Activated CD8-positive, alpha-beta T cell treated with anti-CD3 and anti-CD28 coated beads, Interleukin-2, amount 10 ng/mL, durations not matched to agents 7 days and 5 days (primary cell): ENCODE data around the gene TPTE2. TPM values are rescaled to one million over a fixed set of nuclear protein-coding genes. Genes with fewer than 3 reads are reported as not detected.
A peak's percentile ranks its signal among the peaks of the same experiment; 100 is the strongest.
"Not testable (repeated sequence)": the region's sequence is repeated elsewhere in the genome, so short reads cannot be mapped to it uniquely, and the experiment has no call there.

Experiments used
- ATAC-seq: fragments of 150-1000 bp; cut with Tn5 transposase; one replicate; pipeline ENCODE4 v1.10.0; 2021; ENCODE audit warnings: moderate library complexity
- CTCF ChIA-PET: fragments of 350-600 bp; sonication (Branson Sonifier 250); formaldehyde crosslinking; loops from one replicate; lab custom pipeline; 2021; ENCODE audit warnings: antibody characterized with exemption; lab: Charles Lee
- POLR2A ChIA-PET: fragments of 350-600 bp; sonication (Branson Sonifier 250); formaldehyde crosslinking; loops from one replicate; lab custom pipeline; 2021; ENCODE audit warnings: antibody characterized with exemption; lab: Charles Lee
- DNase-seq: peaks from one replicate; pipeline ENCODE4 v3.0.0-alpha.2; 2020
- H3K27ac Mint-ChIP-seq: one replicate; pipeline ENCODE4 v1.8.0; 2021; ENCODE audit warnings: mild to moderate bottlenecking, mixed read lengths
- H3K27me3 Mint-ChIP-seq: one replicate; pipeline ENCODE4 v1.8.0; 2021; ENCODE audit warnings: low read depth, mixed read lengths
- H3K36me3 Mint-ChIP-seq: one replicate; pipeline ENCODE4 v1.8.0; 2021; ENCODE audit warnings: low read depth, mixed read lengths
- H3K4me1 Mint-ChIP-seq: one replicate; pipeline ENCODE4 v1.8.0; 2021; ENCODE audit warnings: low read depth, mixed read lengths
- H3K4me3 Mint-ChIP-seq: one replicate; pipeline ENCODE4 v1.8.0; 2021; ENCODE audit warnings: mild to moderate bottlenecking, mixed read lengths
- H3K9me3 Mint-ChIP-seq: one replicate; pipeline ENCODE4 v1.8.0; 2022; ENCODE audit warnings: mixed read lengths; ENCODE audit not compliant: insufficient read depth
- total RNA-seq, 2 experiments: library from RNA; stranded (reverse); gene quantifications; one replicate each; pipeline ENCODE4 v1.2.3, GENCODE V29; 2021

The TPTE2 gene
- total RNA-seq, 2 experiments from 2014 or later, result not detected

DNA sequence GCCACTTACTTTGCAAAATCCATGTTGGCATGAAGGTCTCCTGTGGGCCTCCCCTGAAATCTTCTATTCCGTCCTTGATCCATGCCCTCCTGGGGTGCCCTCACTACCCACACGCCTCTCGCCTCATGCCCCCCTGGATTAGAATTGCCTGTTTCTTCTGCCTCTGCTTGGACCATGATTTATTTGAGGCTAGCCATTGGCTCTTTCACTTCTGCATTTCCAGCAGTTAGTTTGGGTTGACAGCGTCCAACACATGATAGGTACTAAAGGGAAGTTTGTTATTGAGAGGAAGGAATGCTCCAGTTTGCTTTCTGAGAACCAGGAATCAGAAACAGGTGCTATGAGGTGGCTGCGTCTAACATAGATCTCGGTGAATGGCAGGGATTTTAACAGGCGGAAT lies 30.5 kb upstream of the TPTE2 start:
- DNase-seq (no peak), ATAC-seq (no peak)
- H3K27me3 Mint-ChIP-seq, result peaks cover 3% of the 10 kb centered on the region
- peaks cover 14% of the 10 kb centered on the region for H3K4me1 Mint-ChIP-seq
- no peaks in the 10 kb centered on the region for H3K9me3 Mint-ChIP-seq
- ChIA-PET POLR2A (no interaction called here), CTCF (no interaction called here)
- no peak overlapping the region for H3K4me3 Mint-ChIP-seq
- H3K36me3 Mint-ChIP-seq, result no peaks in the 10 kb centered on the region
- H3K27ac Mint-ChIP-seq, result no peak overlapping the region

DNA sequence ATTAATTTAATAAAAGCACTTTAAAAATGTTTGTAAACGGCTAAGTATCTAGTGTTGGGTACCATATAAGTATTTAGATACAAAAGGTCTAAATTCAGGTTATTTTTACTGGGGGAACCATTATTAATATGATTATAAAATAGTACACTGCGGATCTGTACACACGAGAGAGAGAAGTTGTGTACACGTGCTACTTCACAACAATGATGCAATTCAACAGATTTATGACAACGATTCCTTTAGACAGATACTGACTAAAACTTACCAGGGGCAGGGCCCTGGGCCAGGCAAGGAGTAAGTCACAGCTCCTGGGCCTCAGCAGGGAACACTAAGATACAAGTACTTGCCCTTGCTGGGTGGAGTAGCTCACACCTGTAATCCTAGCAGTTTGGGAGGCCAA lies 29.1 kb upstream of the TPTE2 start:
- H3K27ac Mint-ChIP-seq, result no peak overlapping the region
- CTCF ChIA-PET, result no interaction called here
- H3K4me1 Mint-ChIP-seq, result peaks cover 22% of the 10 kb centered on the region
- no peaks in the 10 kb centered on the region for H3K9me3 Mint-ChIP-seq
- peaks cover 2% of the 10 kb centered on the region for H3K36me3 Mint-ChIP-seq
- POLR2A ChIA-PET, result no interaction called here
- ATAC-seq (no peak), DNase-seq (no peak)
- H3K27me3 Mint-ChIP-seq, result no peaks in the 10 kb centered on the region
- H3K4me3 Mint-ChIP-seq, result no peak overlapping the region

DNA sequence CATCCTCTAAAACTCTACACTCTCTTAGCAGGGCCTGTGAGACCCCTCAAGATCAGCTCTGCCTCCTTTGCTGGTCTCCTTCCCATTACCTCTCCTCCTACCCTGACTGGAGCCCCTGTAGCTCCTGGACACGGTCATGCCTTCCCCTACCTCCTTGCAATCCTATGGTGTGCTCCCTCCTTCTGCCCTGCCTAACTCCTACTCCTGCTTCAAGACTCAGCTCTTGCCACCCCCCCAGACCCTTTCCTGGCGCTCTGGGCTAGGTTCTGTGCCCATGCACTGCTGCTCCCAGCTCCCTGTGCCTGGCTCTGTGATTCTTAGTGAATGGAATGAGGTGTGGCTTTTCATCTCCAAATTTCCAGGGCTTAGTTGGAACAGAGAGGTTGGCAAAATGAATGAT lies 28.0 kb upstream of the TPTE2 start:
- H3K36me3 Mint-ChIP-seq, result peaks cover 2% of the 10 kb centered on the region
- DNase-seq (no peak), ATAC-seq (no peak)
- ChIA-PET CTCF (no interaction called here), POLR2A (no interaction called here)
- H3K4me1 Mint-ChIP-seq, result peaks cover 22% of the 10 kb centered on the region
- no peak overlapping the region for H3K4me3 Mint-ChIP-seq
- no peak overlapping the region for H3K27ac Mint-ChIP-seq
- H3K27me3 Mint-ChIP-seq, result no peaks in the 10 kb centered on the region
- H3K9me3 Mint-ChIP-seq, result no peaks in the 10 kb centered on the region

DNA sequence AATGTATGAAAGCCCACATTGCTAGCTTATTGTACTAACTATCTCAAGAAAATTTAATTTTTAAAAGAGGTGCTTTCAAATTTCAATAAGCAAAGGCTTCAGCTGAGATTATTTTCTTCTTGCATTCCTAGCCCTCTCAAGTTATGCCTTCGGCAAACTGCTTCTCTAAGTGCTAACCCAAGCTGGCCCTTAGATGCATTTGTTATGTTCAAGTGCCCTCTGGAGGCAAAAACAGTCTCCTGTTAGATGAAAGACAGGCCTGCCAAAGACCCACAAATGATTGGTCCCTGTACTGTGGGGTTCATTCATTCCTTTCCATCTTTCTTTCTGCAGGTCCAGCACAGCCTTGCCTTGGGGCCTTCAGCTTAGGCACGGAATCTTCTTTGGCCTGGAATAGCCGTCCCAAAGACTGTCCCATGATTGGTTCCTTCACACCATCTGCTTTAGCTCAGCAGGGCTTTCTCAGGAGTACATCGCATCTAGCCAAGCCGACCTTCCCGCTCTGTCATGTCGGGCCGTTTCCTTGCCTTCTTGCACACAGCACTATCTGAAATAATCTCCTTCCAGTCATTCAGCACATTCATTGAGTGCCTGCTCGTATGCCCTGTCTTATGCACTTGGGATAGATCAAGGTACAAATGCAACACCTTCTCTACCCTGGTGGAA lies 26.4 kb upstream of the TPTE2 start:
- peaks cover 22% of the 10 kb centered on the region for H3K4me1 Mint-ChIP-seq
- peaks cover 8% of the 10 kb centered on the region for H3K27me3 Mint-ChIP-seq
- peak; percentile 59 for DNase-seq
- peak overlapping the region; percentile 76 for H3K4me3 Mint-ChIP-seq
- ChIA-PET CTCF (interaction anchor here (0.7 to 1.5 kb wide), 9 partner anchors 9 to 89 kb away, joined by 3 to 7 read pairs (median 4); no protein-coding TSS in a partner anchor), POLR2A (no interaction called here)
- peak; percentile 64 for ATAC-seq
- H3K9me3 Mint-ChIP-seq, result no peaks in the 10 kb centered on the region
- H3K36me3 Mint-ChIP-seq, result peaks cover 4% of the 10 kb centered on the region
- peak overlapping the region; percentile 93 for H3K27ac Mint-ChIP-seq

DNA sequence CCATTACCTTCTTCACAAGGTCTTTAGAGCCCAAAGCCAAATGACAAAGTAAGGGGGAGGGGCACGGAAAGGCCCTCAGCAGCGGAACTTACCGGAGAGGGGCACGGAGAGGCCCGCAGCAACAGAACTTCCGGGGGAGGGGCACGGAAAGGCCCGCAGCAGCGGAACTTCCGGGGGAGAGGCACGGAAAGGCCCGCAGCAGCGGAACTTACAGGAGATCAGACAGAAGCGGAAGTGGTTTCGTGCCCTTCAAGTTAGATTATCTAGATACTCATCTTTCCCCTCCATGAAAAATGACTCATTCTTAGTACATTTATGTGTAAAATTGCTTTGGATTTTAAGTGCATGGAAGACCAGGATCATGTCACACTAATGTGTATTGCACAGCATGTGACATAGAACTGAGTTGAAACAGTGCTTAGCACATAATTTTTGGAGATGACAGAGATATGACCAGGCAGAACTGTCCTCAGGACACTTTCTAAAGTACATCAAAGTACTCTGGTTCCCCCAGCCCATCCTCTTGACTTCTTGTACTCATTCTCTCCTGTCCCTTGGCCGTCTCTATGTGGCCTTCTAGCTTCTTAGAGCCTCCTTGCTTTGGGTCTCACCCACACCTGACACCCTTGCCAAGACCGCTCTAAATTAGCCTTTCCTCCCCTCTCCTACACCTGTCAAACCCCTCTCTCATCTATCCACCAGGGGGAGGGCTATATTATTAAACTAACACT lies 25.7 kb upstream of the TPTE2 start:
- no peaks in the 10 kb centered on the region for H3K9me3 Mint-ChIP-seq
- H3K27ac Mint-ChIP-seq, result peak overlapping the region; percentile 93
- DNase-seq, result peak; percentile 89
- ChIA-PET CTCF (interaction anchor here (0.7 to 1.5 kb wide), 9 partner anchors 9 to 89 kb away, joined by 3 to 7 read pairs (median 4); no protein-coding TSS in a partner anchor), POLR2A (no interaction called here)
- peaks cover 8% of the 10 kb centered on the region for H3K27me3 Mint-ChIP-seq
- H3K36me3 Mint-ChIP-seq, result peaks cover 4% of the 10 kb centered on the region
- H3K4me3 Mint-ChIP-seq, result peak overlapping the region; percentile 76
- H3K4me1 Mint-ChIP-seq, result peaks cover 22% of the 10 kb centered on the region
- ATAC-seq, result peak; percentile 88

DNA sequence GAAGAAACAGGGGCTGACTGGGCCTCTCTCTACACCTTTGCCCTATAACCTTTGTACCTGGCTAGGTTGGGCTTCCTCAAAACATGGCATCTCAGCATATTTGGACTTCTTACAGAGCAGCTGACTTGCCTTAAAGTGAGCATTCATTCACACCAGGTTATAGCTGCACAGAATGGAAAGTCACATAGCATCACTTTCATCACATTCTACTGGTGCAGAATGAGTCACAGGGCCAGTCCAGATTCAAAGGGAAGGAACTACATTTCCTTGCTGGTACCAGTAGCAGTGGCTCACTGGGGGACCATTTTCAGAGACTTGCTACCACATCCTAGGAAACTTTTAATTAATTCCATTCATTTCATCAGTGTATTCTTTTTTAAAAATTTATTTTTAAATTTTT lies 20.3 kb upstream of the TPTE2 start:
- no peak overlapping the region for H3K27ac Mint-ChIP-seq
- H3K9me3 Mint-ChIP-seq, result peaks cover 4% of the 10 kb centered on the region
- DNase-seq (no peak), ATAC-seq (no peak)
- ChIA-PET POLR2A (no interaction called here), CTCF (no interaction called here)
- no peak overlapping the region for H3K4me3 Mint-ChIP-seq
- peaks cover 3% of the 10 kb centered on the region for H3K36me3 Mint-ChIP-seq
- H3K4me1 Mint-ChIP-seq, result peaks cover 6% of the 10 kb centered on the region
- H3K27me3 Mint-ChIP-seq, result peaks cover 12% of the 10 kb centered on the region

DNA sequence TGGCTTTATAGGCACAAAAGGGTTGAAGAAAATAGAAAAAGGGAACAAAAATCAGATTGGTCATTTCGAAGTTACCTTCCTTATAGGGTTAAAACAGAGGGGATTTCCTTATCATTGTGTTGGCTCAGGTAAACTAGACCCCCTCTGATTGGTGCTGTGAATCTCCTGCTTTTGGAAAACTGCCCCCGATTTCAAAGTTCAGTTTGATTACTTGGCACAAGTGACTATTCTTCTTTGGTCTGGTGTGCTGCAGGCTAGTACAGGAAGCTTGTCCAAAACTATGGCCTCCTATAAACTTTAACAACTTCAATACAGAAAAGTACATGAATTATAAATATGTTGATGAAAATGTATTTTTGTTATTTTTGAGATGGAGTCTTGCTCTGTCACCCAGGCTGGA lies 13.9 kb upstream of the TPTE2 start:
- DNase-seq (no peak), ATAC-seq (no peak)
- H3K36me3 Mint-ChIP-seq, result no peaks in the 10 kb centered on the region
- peaks cover 4% of the 10 kb centered on the region for H3K4me1 Mint-ChIP-seq
- peaks cover 4% of the 10 kb centered on the region for H3K27me3 Mint-ChIP-seq
- ChIA-PET CTCF (no interaction called here), POLR2A (no interaction called here)
- no peak overlapping the region for H3K27ac Mint-ChIP-seq
- H3K4me3 Mint-ChIP-seq, result no peak overlapping the region
- peaks cover 4% of the 10 kb centered on the region for H3K9me3 Mint-ChIP-seq

DNA sequence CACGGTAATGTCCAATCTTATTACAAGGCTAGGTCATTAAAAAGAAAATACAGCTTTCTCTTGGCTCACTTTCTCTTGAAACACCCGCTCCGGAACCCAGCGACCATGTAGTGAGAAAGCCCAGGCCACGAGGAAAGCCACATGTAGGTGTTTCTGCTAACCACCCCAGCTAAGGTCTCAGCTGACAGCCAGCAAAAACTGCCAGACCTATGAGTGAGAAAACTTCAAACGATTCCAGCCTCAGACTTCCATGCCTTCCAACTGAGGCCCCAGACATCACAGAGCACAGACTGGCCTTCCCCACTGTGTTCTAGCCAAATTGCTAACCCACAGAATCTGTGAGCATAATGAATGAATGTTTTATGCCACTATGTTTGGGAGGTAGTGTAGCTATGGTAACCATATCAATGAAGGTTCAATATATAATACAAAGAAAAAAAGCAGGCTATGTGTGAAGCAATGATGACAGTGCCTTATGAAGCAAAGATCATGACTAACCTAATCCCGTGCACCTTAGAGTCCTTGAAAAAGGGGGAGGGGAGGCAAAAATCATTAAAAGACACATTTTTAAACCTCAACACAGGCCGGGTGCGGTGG lies 11.9 kb upstream of the TPTE2 start:
- ATAC-seq (peak; percentile 72), DNase-seq (peak; percentile 24)
- no peak overlapping the region for H3K27ac Mint-ChIP-seq
- ChIA-PET CTCF (no interaction called here), POLR2A (no interaction called here)
- H3K36me3 Mint-ChIP-seq, result no peaks in the 10 kb centered on the region
- H3K9me3 Mint-ChIP-seq, result no peaks in the 10 kb centered on the region
- no peak overlapping the region for H3K4me3 Mint-ChIP-seq
- H3K4me1 Mint-ChIP-seq, result peaks cover 4% of the 10 kb centered on the region
- H3K27me3 Mint-ChIP-seq, result peaks cover 7% of the 10 kb centered on the region

DNA sequence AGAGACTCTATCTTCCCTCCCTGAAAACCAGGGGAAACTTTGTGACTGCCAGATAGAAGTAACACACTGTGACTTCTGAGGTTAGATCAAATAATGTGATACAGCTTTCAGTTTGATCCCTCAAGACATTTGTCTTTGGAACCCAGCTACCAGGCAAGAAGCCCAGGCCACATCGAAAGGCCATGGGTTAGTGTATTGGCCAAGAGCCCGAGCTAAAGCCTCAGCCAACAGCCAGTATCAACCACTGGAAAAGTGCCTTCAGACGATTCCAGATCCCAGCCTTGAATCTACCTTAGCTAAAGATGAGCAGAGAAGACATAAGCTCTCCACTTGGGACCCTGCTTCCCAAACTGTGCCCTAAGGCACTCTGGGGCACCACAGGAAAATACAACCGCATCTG lies 10.9 kb upstream of the TPTE2 start:
- CTCF ChIA-PET, result interaction anchor here (1.3 kb wide), 1 partner anchor 15 kb away, joined by 5 read pairs; no protein-coding TSS in a partner anchor
- DNase-seq, result no peak
- POLR2A ChIA-PET, result no interaction called here
- no peak for ATAC-seq
- Mint-ChIP-seq H3K27ac (no peak overlapping the region), H3K4me1 (peaks cover 4% of the 10 kb centered on the region), H3K4me3 (no peak overlapping the region), H3K27me3 (peaks cover 7% of the 10 kb centered on the region), H3K36me3 (no peaks in the 10 kb centered on the region), H3K9me3 (no peaks in the 10 kb centered on the region)

DNA sequence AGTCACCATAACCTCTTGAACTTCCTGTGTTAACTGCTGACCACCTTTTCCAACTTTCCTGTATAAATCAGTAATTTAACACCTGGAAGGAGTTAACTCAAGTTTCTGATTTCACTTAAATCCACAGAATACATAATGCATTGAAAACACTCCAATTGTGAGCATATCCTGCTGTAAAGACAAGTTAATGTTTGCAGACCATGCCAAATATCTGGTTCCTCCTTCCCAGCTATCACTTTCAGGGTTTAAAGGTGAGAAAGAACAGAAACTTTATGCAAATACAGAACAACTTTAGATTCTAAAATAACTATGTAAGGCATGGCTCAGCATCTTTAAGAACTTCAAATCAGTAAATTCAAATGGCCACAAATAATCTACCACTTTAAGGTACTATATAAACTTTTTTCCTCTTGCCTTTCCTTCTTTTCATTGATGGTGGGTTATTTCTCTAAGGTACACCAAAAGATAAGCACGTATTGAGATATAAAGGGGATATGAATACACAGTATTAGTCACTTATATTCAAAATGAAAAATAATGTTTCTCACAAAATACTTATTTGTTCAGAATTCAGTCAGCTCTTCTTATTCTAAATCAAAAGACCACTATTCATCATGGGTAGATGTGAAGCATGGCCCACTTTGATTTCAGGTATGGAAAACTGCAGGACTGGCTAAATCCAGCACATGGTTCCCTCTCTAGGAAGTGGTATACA lies 6.6 kb upstream of the TPTE2 start:
- CTCF ChIA-PET, result no interaction called here
- Mint-ChIP-seq H3K27ac (no peak overlapping the region), H3K27me3 (peaks cover 3% of the 10 kb centered on the region), H3K4me1 (no peaks in the 10 kb centered on the region), H3K36me3 (no peaks in the 10 kb centered on the region), H3K9me3 (no peaks in the 10 kb centered on the region), H3K4me3 (no peak overlapping the region)
- ATAC-seq (no peak), DNase-seq (no peak)
- POLR2A ChIA-PET, result no interaction called here

DNA sequence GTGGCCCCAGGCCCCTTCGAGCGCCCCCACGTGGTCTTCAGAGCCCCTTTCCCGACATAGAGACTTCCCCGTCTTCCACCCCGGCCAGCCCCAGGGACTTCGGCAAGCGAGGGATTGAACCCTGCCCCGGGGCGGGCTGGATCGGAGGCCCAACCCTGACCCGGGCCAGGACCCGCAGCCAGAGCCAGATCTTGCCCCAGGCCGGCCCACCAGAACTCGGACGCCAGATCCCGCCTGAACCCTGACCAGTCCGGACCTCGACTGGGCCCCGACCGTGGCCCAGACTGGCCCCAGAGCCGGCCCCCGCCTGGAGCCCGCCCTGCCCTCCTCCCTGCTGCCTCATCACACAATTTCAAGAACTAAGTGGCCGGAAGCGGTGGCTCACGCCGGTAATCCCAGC lies 253 bp upstream of the TPTE2 start:
- no peaks in the 10 kb centered on the region for H3K27me3 Mint-ChIP-seq
- ChIA-PET CTCF (no interaction called here), POLR2A (no interaction called here)
- DNase-seq (no peak), ATAC-seq (no peak)
- H3K36me3 Mint-ChIP-seq, result no peaks in the 10 kb centered on the region
- H3K4me1 Mint-ChIP-seq, result no peaks in the 10 kb centered on the region
- H3K9me3 Mint-ChIP-seq, result no peaks in the 10 kb centered on the region
- H3K27ac Mint-ChIP-seq, result no peak overlapping the region
- no peak overlapping the region for H3K4me3 Mint-ChIP-seq

DNA sequence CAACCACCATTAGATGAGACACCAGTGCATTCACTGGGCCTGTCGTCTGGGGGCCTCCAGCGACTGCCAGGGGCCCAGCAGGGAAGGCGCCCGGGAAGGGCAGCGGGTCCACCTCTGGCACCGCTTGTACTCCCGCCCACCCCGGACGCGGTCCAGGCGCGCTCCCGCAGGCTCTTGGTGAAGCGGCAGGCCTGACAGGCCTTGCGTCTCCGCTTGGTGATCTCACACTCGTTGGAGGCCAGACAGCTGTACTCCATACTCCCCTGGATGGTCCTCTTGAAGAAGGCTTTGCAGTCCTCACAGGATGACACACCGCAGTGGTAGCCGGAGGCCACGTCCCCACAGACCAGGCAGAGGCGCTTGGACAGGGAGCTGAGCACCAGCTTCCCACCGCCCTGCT lies 660 bp downstream of the TPTE2 start:
- DNase-seq, POLR2A ChIA-PET, H3K9me3 Mint-ChIP-seq, H3K36me3 Mint-ChIP-seq, CTCF ChIA-PET, H3K27me3 Mint-ChIP-seq, H3K27ac Mint-ChIP-seq, ATAC-seq, H3K4me3 Mint-ChIP-seq, H3K4me1 Mint-ChIP-seq: not testable (repeated sequence)
